Hepatocyte (in vitro differentiated cells): ENCODE results near the gene RGL3. TPM values are rescaled to one million over a fixed set of nuclear protein-coding genes. Genes with fewer than 3 reads are reported as not detected.

Experiments
- DNase-seq: peaks from one replicate; pipeline ENCODE4 v3.0.0-alpha.2; 2016; ENCODE audit warnings: low spot score
- H2AFZ ChIP-seq: fragments of 200-600 bp; sonication (generic); 2 replicates; pipeline ENCODE4 v1.6.0; 2016; ENCODE audit warnings: antibody characterized with exemption, mild to moderate bottlenecking
- H3K27ac ChIP-seq: fragments of 200-600 bp; sonication (generic); 2 replicates; pipeline ENCODE4 v1.5.1; 2016; ENCODE audit warnings: mild to moderate bottlenecking
- H3K27me3 ChIP-seq: fragments of 200-600 bp; sonication (generic); 2 replicates; pipeline ENCODE4 v1.6.1; 2016
- H3K36me3 ChIP-seq: fragments of 200-600 bp; sonication (generic); replicated peaks from 2 replicates; pipeline ENCODE4 v1.5.1; 2016; ENCODE audit warnings: low read depth; ENCODE audit not compliant: insufficient read depth
- H3K4me1 ChIP-seq: fragments of 200-600 bp; sonication (generic); 2 replicates; pipeline ENCODE4 v1.5.1; 2016; ENCODE audit warnings: mild to moderate bottlenecking, moderate library complexity; ENCODE audit not compliant: insufficient read depth
- H3K4me2 ChIP-seq: fragments of 200-600 bp; sonication (generic); 2 replicates; pipeline ENCODE4 v1.6.0; 2016
- H3K4me3 ChIP-seq: fragments of 200-600 bp; sonication (generic); 2 replicates; pipeline ENCODE4 v1.5.1; 2016; ENCODE audit warnings: mild to moderate bottlenecking
- H3K79me2 ChIP-seq: fragments of 200-600 bp; sonication (generic); 2 replicates; pipeline ENCODE4 v1.6.0; 2017; ENCODE audit warnings: mild to moderate bottlenecking
- H3K9me2 ChIP-seq: fragments of 200-600 bp; sonication (generic); replicated peaks from 2 replicates; pipeline ENCODE4 v1.6.0; 2017; ENCODE audit warnings: mild to moderate bottlenecking; ENCODE audit not compliant: insufficient read depth
- H3K9me3 ChIP-seq: fragments of 200-600 bp; sonication (generic); 2 replicates; pipeline ENCODE4 v1.5.1; 2016; ENCODE audit warnings: low read depth, mild to moderate bottlenecking
- H4K20me1 ChIP-seq: fragments of 200-600 bp; sonication (generic); 2 replicates; pipeline ENCODE4 v1.6.0; 2016; ENCODE audit warnings: mild to moderate bottlenecking; ENCODE audit not compliant: insufficient read depth, poor library complexity, severe bottlenecking
- EZH2 ChIP-seq: fragments of 200-600 bp; sonication (generic); IDR thresholded peaks from 2 replicates; pipeline ENCODE4 v1.6.1; 2016; ENCODE audit warnings: antibody characterized with exemption, mild to moderate bottlenecking, borderline replicate concordance
- EZH2phosphoT487 ChIP-seq: fragments of 200-600 bp; sonication (generic); IDR thresholded peaks from one replicate; pipeline ENCODE4 v1.6.1; 2018; ENCODE audit warnings: antibody characterized with exemption, mild to moderate bottlenecking, low read depth, moderate library complexity; ENCODE audit not compliant: unreplicated experiment, severe bottlenecking
- WGBS: methylation state at CpG from one replicate; pipeline ENCODE4 v1.1.6; 2016; ENCODE audit warnings: low lambda C conversion rate; ENCODE audit errors: missing lambda C conversion rate; 5-methylcytosine and 5-hydroxymethylcytosine counted together
- polyA plus RNA-seq: library from polyadenylated mRNA; unstranded; fragments of >200 nt; fragmentation: Nextera tagmentation; extraction: Ambion mirVana; gene quantifications from 2 replicates; pipeline ENCODE4 v1.2.1, GENCODE V29; 2016
- total RNA-seq: library from RNA; depleted of rRNA; stranded (reverse); fragments of >200 nt; gene quantifications from 2 replicates; pipeline ENCODE4 v1.2.3, GENCODE V29; 2014
- TF ChIP-seq, protein P1 (sequence below): fragments of 200-600 bp; sonication (generic); IDR thresholded peaks from 2 replicates; pipeline ENCODE4 v1.5.1; 2016; ENCODE audit warnings: antibody characterized with exemption, mild to moderate bottlenecking; ENCODE audit not compliant: poor library complexity

RGL3 gene
- total and polyA plus RNA-seq, 2 experiments from 2014 or later: 20.6 to 55.6 TPM

DNA sequence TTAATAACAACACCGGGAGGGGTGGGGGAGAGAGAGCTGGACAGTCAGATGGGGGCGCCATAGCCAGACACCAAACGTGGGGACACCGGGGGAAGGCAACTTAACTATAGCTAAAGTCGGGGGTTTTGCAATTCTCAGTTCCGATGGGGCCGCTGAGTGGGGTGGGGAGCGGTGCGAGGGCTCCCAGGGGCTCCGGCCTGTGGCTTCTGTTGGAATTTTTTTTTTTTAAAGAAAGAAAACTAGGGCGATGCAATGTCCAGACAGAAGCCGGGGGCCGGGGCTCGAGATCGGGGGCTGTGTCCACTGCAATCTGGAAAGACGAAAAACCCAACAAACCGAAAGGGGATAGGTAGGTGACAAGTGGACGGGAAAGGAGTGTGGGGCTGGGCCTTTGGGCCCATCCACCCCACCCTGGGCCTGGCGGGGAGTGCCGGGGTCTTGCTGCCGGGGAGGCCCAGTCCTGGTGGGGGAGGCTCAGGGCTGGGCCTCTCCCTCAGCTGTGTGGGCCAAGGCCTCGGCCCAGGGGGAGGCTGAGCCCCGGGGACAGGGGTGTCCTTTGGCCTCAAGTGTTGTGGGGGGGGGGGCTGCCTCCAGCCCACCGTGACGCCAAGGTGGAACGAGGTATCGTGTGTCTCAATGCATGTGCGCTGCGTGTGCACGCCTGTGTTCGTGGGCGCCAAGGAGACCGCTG is 33.7 kb upstream of the RGL3 start:
- Histone ChIP-seq H3K4me2 (no peak overlapping the region), H3K27me3 (no peaks in the 10 kb centered on the region), H2AFZ (no peak overlapping the region), H3K27ac (no peak overlapping the region), H4K20me1 (no peaks in the 10 kb centered on the region), H3K4me3 (no peak overlapping the region), H3K9me2 (no peaks in the 10 kb centered on the region), H3K79me2 (no peaks in the 10 kb centered on the region), H3K4me1 (peaks cover 2% of the 10 kb centered on the region), H3K9me3 (no peaks in the 10 kb centered on the region), H3K36me3 (no peaks in the 10 kb centered on the region)
- no peak for DNase-seq
- TF ChIP-seq EZH2phosphoT487: no peak
- TF ChIP-seq, protein P1, sequence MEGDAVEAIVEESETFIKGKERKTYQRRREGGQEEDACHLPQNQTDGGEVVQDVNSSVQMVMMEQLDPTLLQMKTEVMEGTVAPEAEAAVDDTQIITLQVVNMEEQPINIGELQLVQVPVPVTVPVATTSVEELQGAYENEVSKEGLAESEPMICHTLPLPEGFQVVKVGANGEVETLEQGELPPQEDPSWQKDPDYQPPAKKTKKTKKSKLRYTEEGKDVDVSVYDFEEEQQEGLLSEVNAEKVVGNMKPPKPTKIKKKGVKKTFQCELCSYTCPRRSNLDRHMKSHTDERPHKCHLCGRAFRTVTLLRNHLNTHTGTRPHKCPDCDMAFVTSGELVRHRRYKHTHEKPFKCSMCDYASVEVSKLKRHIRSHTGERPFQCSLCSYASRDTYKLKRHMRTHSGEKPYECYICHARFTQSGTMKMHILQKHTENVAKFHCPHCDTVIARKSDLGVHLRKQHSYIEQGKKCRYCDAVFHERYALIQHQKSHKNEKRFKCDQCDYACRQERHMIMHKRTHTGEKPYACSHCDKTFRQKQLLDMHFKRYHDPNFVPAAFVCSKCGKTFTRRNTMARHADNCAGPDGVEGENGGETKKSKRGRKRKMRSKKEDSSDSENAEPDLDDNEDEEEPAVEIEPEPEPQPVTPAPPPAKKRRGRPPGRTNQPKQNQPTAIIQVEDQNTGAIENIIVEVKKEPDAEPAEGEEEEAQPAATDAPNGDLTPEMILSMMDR: peak; percentile 8
- WGBS: 83% methylated on average over 21 of the region's 33 CpGs

DNA sequence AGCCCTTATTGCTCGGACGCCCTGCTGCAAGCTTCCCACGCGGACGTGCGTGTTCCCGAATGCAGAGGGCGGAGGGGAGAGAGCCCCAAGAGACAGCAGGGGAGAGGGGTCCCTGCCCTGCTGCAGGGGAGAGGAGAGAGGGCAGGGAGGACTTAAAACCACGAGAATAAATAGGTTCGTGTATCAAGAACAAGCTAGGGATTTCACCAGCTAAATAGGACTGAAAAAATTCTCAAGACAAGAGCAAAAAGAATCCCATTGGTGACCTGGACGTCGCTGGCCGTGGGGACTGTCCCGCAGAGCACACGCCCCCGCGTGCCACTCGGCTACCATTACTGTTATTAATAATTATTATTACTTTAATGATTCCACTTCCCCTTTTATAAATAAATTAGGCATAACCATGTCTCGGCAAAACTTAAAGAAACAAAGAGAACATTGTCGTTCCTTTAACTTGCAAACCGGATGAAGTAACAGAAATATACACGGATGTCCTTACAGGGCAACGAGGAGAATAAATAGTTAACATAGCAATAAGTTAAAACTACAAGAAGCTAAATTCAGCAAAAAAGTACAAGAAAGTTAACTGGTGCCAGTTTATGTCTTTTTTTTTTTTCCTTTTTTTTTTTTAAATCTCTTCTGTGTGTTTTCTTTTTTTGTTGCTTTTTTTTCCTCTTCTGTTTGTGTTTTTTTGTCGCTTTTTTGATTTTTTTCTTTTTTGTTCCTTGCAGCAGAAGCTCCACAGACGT is 32.9 kb upstream of the RGL3 start:
- no peak overlapping the region for H3K27ac ChIP-seq
- TF ChIP-seq EZH2: no peak
- no peak for TF ChIP-seq EZH2phosphoT487
- TF ChIP-seq, protein P1: no peak
- H3K36me3 ChIP-seq: no peaks in the 10 kb centered on the region
- no peaks in the 10 kb centered on the region for H3K79me2 ChIP-seq
- H3K4me3 ChIP-seq: no peak overlapping the region
- H2AFZ ChIP-seq: no peak overlapping the region
- peaks cover 2% of the 10 kb centered on the region for H3K4me1 ChIP-seq
- no peaks in the 10 kb centered on the region for H3K9me2 ChIP-seq
- no peak for DNase-seq
- H4K20me1 ChIP-seq: no peaks in the 10 kb centered on the region
- H3K4me2 ChIP-seq: peak overlapping the region; percentile 4
- H3K27me3 ChIP-seq: no peaks in the 10 kb centered on the region
- 70% methylated on average over 24 of the region's 25 CpGs for WGBS
- no peaks in the 10 kb centered on the region for H3K9me3 ChIP-seq

GRCh38 chr19:11451327-11451870 is 32.3 kb upstream of the RGL3 start:
- no peaks in the 10 kb centered on the region for H3K79me2 ChIP-seq
- H2AFZ ChIP-seq: no peak overlapping the region
- peaks cover 2% of the 10 kb centered on the region for H3K4me1 ChIP-seq
- H3K9me3 ChIP-seq: no peaks in the 10 kb centered on the region
- H3K4me3 ChIP-seq: no peak overlapping the region
- TF ChIP-seq EZH2phosphoT487: no peak
- TF ChIP-seq EZH2: no peak
- TF ChIP-seq, protein P1: no peak
- no peaks in the 10 kb centered on the region for H3K27me3 ChIP-seq
- WGBS: 59% methylated on average over 12 of the region's 13 CpGs
- H3K27ac ChIP-seq: no peak overlapping the region
- H3K9me2 ChIP-seq: no peaks in the 10 kb centered on the region
- H4K20me1 ChIP-seq: no peaks in the 10 kb centered on the region
- no peaks in the 10 kb centered on the region for H3K36me3 ChIP-seq
- DNase-seq: no peak
- H3K4me2 ChIP-seq: peak overlapping the region; percentile 4
